Ishikawa (cell line): Measurements from ENCODE around the gene CFH.

Experiments
- CEBPB ChIP-seq: IDR thresholded peaks from 2 replicates; pipeline ENCODE4 v1.6.1; 2012
- CREB1 ChIP-seq: IDR thresholded peaks from 2 replicates; pipeline ENCODE4 v1.6.1; 2012; ENCODE audit warnings: low read depth
- EGR1 ChIP-seq: IDR thresholded peaks from 2 replicates; pipeline ENCODE4 v1.6.1; 2012
- EP300 ChIP-seq: IDR thresholded peaks from 2 replicates; pipeline ENCODE4 v1.6.1; 2012; ENCODE audit warnings: borderline replicate concordance
- FOXM1 ChIP-seq: IDR thresholded peaks from 2 replicates; pipeline ENCODE4 v1.6.1; 2012; ENCODE audit warnings: low read depth, borderline replicate concordance
- NFIC ChIP-seq: IDR thresholded peaks from 2 replicates; pipeline ENCODE4 v1.6.1; 2012
- RAD21 ChIP-seq: IDR thresholded peaks from 2 replicates; pipeline ENCODE4 v1.6.1; 2012; ENCODE audit warnings: low read depth
- TAF1 ChIP-seq: IDR thresholded peaks from 2 replicates; pipeline ENCODE4 v1.6.1; 2012; ENCODE audit warnings: low read depth, mild to moderate bottlenecking
- TCF12 ChIP-seq: IDR thresholded peaks from 2 replicates; pipeline ENCODE4 v1.6.1; 2012; ENCODE audit warnings: low read depth
- TEAD4 ChIP-seq: IDR thresholded peaks from 2 replicates; pipeline ENCODE4 v1.6.1; 2012
- YY1 ChIP-seq: IDR thresholded peaks from 2 replicates; pipeline ENCODE4 v1.6.1; 2012; ENCODE audit warnings: low read depth
- ZBTB7A ChIP-seq: IDR thresholded peaks from 2 replicates; pipeline ENCODE4 v1.6.1; 2012; ENCODE audit warnings: low read depth
- TF ChIP-seq, protein P1 (sequence below): IDR thresholded peaks from 2 replicates; pipeline ENCODE4 v1.6.1; 2012; ENCODE audit warnings: low read depth, mild to moderate bottlenecking
- TF ChIP-seq, protein P2 (sequence below): IDR thresholded peaks from 2 replicates; pipeline ENCODE4 v1.6.1; 2012
- TF ChIP-seq, protein P3 (sequence below): IDR thresholded peaks from 2 replicates; pipeline ENCODE4 v1.6.1; 2012

The CFH gene

DNA sequence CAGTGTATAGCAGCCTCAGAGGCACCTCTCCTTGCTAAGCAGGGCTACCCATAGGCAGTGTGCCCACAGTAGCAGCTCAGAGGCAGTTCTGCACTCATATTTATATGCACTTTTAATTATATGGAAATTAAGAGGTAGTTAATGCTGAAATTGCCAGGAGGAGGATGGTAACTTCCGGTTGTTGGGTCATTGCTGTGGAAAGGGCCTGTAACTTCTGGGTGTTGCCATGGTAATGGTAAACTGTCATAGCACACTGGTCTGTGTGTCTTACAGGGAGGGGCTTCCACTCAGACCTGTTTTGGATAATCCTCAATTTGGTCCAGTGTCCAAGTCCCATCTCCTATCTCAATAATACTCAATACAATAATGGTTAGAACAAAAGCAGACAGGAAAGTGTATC lies 7.6 kb downstream of the CFH start:
- no peak for TF ChIP-seq NFIC
- no peak for TF ChIP-seq ZBTB7A
- TF ChIP-seq TEAD4 = no peak
- TF ChIP-seq, protein P1, sequence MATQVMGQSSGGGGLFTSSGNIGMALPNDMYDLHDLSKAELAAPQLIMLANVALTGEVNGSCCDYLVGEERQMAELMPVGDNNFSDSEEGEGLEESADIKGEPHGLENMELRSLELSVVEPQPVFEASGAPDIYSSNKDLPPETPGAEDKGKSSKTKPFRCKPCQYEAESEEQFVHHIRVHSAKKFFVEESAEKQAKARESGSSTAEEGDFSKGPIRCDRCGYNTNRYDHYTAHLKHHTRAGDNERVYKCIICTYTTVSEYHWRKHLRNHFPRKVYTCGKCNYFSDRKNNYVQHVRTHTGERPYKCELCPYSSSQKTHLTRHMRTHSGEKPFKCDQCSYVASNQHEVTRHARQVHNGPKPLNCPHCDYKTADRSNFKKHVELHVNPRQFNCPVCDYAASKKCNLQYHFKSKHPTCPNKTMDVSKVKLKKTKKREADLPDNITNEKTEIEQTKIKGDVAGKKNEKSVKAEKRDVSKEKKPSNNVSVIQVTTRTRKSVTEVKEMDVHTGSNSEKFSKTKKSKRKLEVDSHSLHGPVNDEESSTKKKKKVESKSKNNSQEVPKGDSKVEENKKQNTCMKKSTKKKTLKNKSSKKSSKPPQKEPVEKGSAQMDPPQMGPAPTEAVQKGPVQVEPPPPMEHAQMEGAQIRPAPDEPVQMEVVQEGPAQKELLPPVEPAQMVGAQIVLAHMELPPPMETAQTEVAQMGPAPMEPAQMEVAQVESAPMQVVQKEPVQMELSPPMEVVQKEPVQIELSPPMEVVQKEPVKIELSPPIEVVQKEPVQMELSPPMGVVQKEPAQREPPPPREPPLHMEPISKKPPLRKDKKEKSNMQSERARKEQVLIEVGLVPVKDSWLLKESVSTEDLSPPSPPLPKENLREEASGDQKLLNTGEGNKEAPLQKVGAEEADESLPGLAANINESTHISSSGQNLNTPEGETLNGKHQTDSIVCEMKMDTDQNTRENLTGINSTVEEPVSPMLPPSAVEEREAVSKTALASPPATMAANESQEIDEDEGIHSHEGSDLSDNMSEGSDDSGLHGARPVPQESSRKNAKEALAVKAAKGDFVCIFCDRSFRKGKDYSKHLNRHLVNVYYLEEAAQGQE = no peak
- TF ChIP-seq CEBPB = no peak
- no peak for TF ChIP-seq EGR1
- TF ChIP-seq RAD21 = no peak
- no peak for TF ChIP-seq EP300
- TF ChIP-seq, protein P2, sequence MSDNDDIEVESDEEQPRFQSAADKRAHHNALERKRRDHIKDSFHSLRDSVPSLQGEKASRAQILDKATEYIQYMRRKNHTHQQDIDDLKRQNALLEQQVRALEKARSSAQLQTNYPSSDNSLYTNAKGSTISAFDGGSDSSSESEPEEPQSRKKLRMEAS = no peak

DNA sequence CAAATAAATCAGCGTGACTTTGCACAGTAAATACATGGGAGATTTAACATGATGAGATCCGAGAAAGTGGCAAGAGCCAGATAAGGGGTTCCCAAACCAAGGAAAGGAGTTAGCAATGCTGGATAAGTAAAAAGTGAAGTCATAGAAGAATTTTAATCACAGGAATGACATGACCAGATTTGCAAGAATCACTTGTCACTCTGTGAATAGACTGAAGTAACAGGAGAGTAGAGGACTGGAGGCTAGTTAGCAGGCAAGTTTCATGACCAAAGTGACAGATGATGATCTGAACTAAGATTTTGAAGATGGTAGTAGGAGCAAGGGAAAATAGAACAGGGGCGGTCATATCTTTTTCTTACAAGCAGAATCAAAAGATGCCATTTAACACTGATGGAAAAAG lies 8.4 kb downstream of the CFH start:
- TF ChIP-seq ZBTB7A = no peak
- TF ChIP-seq FOXM1 = no peak
- no peak for TF ChIP-seq EP300
- TF ChIP-seq TAF1 = no peak
- TF ChIP-seq YY1 = no peak
- TF ChIP-seq CEBPB = no peak
- TF ChIP-seq TEAD4 = no peak
- no peak for TF ChIP-seq NFIC
- TF ChIP-seq, protein P1 = no peak
- TF ChIP-seq TCF12 = no peak
- no peak for TF ChIP-seq RAD21

DNA sequence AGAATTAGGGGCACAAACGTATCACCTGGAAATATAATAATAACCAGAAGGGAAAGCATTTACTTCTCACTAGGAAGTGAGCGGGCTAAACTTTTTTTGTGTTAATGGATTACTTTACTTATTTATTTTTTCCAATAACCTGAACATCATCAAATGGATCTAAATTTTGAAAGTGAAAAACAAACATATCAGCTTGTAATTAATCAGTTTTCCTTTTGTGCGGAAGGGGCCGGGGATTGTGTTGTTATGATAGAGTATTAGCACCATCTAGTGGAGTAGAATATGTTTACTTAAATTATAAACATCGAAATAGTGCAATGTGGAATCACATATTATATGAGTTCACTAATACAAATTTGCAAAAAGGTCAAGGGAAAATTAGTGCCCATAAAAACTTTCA lies 9.0 kb downstream of the CFH start:
- TF ChIP-seq RAD21 (peak; percentile 81), CEBPB (no peak), EGR1 (no peak)
- TF ChIP-seq, protein P1 = no peak
- TF ChIP-seq, protein P3, sequence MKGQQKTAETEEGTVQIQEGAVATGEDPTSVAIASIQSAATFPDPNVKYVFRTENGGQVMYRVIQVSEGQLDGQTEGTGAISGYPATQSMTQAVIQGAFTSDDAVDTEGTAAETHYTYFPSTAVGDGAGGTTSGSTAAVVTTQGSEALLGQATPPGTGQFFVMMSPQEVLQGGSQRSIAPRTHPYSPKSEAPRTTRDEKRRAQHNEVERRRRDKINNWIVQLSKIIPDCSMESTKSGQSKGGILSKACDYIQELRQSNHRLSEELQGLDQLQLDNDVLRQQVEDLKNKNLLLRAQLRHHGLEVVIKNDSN = no peak

DNA sequence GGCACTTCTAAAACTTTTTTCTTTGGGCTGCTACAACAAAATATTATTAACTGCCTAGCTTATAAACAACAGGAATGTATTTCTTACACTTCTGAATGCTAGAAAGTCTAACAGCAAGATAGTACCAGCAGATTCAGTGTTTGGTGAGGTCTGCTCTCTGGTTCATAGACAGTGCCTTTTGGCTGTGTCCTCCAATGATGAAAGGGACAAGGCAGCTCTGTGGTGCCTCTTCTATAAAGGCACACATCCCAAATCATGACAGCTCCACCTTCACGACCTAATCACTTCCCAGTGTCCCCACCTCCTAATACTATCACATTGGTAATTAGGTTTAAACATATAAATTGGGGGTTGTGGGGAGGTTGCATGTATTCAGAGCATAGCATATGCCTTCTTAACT lies 9.5 kb downstream of the CFH start:
- no peak for TF ChIP-seq CREB1
- TF ChIP-seq TAF1 = no peak

DNA sequence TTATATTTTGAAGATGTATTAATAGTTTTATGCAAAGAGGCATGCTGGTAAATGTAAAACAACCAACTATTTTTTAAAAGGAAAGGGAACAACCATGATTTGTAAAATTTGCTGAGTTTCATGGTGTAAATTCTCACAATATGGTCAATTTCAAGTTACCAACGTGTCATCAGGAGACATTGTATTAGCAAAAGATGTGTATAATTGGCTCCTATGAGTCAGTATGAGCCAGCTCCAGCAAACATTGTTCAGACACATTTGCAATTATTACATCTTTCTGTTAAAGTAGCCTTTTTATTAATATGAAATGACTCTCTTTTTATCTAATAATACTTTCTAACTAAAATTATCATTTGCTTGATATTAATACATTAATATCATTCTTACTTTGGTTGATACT lies 15.3 kb downstream of the CFH start:
- TF ChIP-seq NFIC (no peak), EGR1 (no peak), TAF1 (no peak), FOXM1 (no peak), CREB1 (no peak), YY1 (no peak), ZBTB7A (no peak), TEAD4 (no peak), CEBPB (no peak), RAD21 (no peak), EP300 (no peak), TCF12 (no peak)
- TF ChIP-seq, protein P1 = no peak
- TF ChIP-seq, protein P2 = no peak
- TF ChIP-seq, protein P3 = no peak
